ENCODE results near the gene OR6Q1. TPM values are rescaled to one million over a fixed set of nuclear protein-coding genes. Genes with fewer than 3 reads are reported as not detected.

The OR6Q1 gene
- not detected in 2 replicates for total RNA-seq
- not detected in 2 replicates for polyA plus RNA-seq
- not detected in 2 replicates for polyA plus RNA-seq (2012)
- not detected in 2 replicates for polyA minus RNA-seq (ENCODE audit: low replicate concordance)

GRCh38 chr11:58030653-58031052 is at the start of gene OR6Q1:
Gene OR6Q1, plus strand, starts transcription at chr11:58030953. Its CDS starts 0 bp downstream, at chr11:58030953.
- H4K20me1 ChIP-seq (ENCODE audit: control insufficient read depth, extremely low read depth, insufficient read depth, low read length), result no peaks in the 10 kb centered on the region
- no peak within 1 kb of the TSS for H3K4me2 ChIP-seq (ENCODE audit: extremely low read depth, insufficient read depth, low read length)
- no peak for TF ChIP-seq CTCF (conservative IDR thresholded peaks at IDR 0.05 in 1 of 2, IDR thresholded peaks at IDR 0.05 in 1 of 2; ENCODE audit: low read depth in 1 of 2, low read length in 2 of 2)
- TF ChIP-seq EZH2 (IDR thresholded peaks at IDR 0.05; ENCODE audit: low read length, missing control alignments), result no peak
- no peaks in the 10 kb centered on the region for H3K9me3 ChIP-seq (ENCODE audit: control insufficient read depth, insufficient read depth, low read depth, low read length)
- H3K27me3 ChIP-seq (ENCODE audit: control insufficient read depth, insufficient read depth, low read length), result no peaks in the 10 kb centered on the region
- DNase-seq (ENCODE audit: low read depth in 2 of 2), result no peak
- no peak within 1 kb of the TSS for H2AFZ ChIP-seq (ENCODE audit: low read length)
- peaks cover 15% of the 10 kb centered on the region for H3K4me1 ChIP-seq (ENCODE audit: control insufficient read depth, extremely low read depth, insufficient read depth, low read length)
- no peak within 1 kb of the TSS for H3K9ac ChIP-seq (ENCODE audit: insufficient read depth, low read length)
- H3K36me3 ChIP-seq (ENCODE audit: control insufficient read depth, insufficient read depth, low read length), result no peaks in the 10 kb centered on the region
- no peak within 1 kb of the TSS for H3K27ac ChIP-seq (ENCODE audit: insufficient read depth, low read length)
- H3K79me2 ChIP-seq (ENCODE audit: control insufficient read depth, insufficient read depth, low read length), result no peaks in the 10 kb centered on the region
- no peak within 1 kb of the TSS for H3K4me3 ChIP-seq (replicated peaks in 1 of 4; ENCODE audit: control extremely low read depth in 1 of 4, insufficient read depth in 1 of 4, low read depth in 3 of 4, low read length in 4 of 4)

DNA sequence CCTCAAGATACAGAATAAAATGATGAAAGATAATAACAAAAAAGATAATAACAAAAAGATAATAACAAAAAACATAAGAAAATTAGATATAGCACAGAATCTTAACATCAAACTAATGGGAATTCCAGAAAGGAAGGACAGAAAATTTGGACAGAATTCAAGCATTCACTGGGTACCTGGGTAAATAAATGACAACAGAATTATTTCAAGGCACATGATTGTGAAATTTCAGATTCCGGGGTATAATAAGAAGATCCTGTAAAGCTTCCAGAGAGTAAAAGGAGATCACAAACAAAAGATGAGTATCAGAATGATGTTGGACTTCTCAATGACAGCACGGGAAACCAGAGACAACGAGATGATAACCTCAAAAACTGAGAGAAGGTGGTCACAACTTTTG is 49.2 kb upstream of the OR6Q1 start:
- no peaks in the 10 kb centered on the region for H3K36me3 ChIP-seq (ENCODE audit: control insufficient read depth, insufficient read depth, low read length)
- TF ChIP-seq CTCF (conservative IDR thresholded peaks at IDR 0.05 in 1 of 2, IDR thresholded peaks at IDR 0.05 in 1 of 2; ENCODE audit: low read depth in 1 of 2, low read length in 2 of 2), result no peak
- no peak for TF ChIP-seq EZH2 (IDR thresholded peaks at IDR 0.05; ENCODE audit: low read length, missing control alignments)
- no peak overlapping the region for H3K9ac ChIP-seq (ENCODE audit: insufficient read depth, low read length)

DNA sequence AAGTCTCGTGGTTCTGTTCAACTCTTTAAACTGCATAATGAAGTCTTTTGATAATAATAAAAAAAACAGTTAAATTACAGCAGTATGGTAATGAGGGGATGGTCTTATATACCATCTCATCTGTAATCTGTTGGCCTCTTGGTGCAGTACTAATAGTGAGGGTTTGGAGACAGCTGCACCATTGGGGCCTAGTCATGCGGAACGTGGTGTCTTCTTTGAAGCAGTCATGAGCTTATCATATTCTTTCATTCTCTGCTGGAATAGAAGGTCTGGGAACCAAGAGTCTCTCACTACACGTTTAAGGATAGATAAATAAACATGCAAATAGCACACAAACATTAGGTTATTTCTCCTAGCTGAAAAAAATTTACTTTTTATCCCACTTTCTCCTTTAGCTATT is 48.0 kb upstream of the OR6Q1 start:
- no peaks in the 10 kb centered on the region for H3K9me3 ChIP-seq (ENCODE audit: control insufficient read depth, insufficient read depth, low read depth, low read length)
- no peaks in the 10 kb centered on the region for H3K79me2 ChIP-seq (ENCODE audit: control insufficient read depth, insufficient read depth, low read length)
- H3K4me3 ChIP-seq (replicated peaks in 1 of 4; ENCODE audit: control extremely low read depth in 1 of 4, insufficient read depth in 1 of 4, low read depth in 3 of 4, low read length in 4 of 4), result no peak overlapping the region
- no peaks in the 10 kb centered on the region for H3K36me3 ChIP-seq (ENCODE audit: control insufficient read depth, insufficient read depth, low read length)
- H3K4me1 ChIP-seq (ENCODE audit: control insufficient read depth, extremely low read depth, insufficient read depth, low read length), result no peaks in the 10 kb centered on the region
- no peak for DNase-seq (ENCODE audit: low read depth in 2 of 2)
- no peak overlapping the region for H3K4me2 ChIP-seq (ENCODE audit: extremely low read depth, insufficient read depth, low read length)
- TF ChIP-seq EZH2 (IDR thresholded peaks at IDR 0.05; ENCODE audit: low read length, missing control alignments), result no peak
- no peak for TF ChIP-seq CTCF (conservative IDR thresholded peaks at IDR 0.05 in 1 of 2, IDR thresholded peaks at IDR 0.05 in 1 of 2; ENCODE audit: low read depth in 1 of 2, low read length in 2 of 2)
- H2AFZ ChIP-seq (ENCODE audit: low read length), result no peak overlapping the region
- H4K20me1 ChIP-seq (ENCODE audit: control insufficient read depth, extremely low read depth, insufficient read depth, low read length), result no peaks in the 10 kb centered on the region
- H3K27me3 ChIP-seq (ENCODE audit: control insufficient read depth, insufficient read depth, low read length), result no peaks in the 10 kb centered on the region
- no peak overlapping the region for H3K9ac ChIP-seq (ENCODE audit: insufficient read depth, low read length)
- no peak overlapping the region for H3K27ac ChIP-seq (ENCODE audit: insufficient read depth, low read length)

More for the DNA sequence above, 49.2 kb upstream of the OR6Q1 start:
- Histone ChIP-seq H3K9me3 (ENCODE audit: control insufficient read depth, insufficient read depth, low read depth, low read length) (no peaks in the 10 kb centered on the region), H3K27me3 (ENCODE audit: control insufficient read depth, insufficient read depth, low read length) (no peaks in the 10 kb centered on the region), H3K4me3 (replicated peaks in 1 of 4; ENCODE audit: control extremely low read depth in 1 of 4, insufficient read depth in 1 of 4, low read depth in 3 of 4, low read length in 4 of 4) (no peak overlapping the region), H2AFZ (ENCODE audit: low read length) (no peak overlapping the region), H3K79me2 (ENCODE audit: control insufficient read depth, insufficient read depth, low read length) (no peaks in the 10 kb centered on the region), H4K20me1 (ENCODE audit: control insufficient read depth, extremely low read depth, insufficient read depth, low read length) (no peaks in the 10 kb centered on the region), H3K4me2 (ENCODE audit: extremely low read depth, insufficient read depth, low read length) (no peak overlapping the region), H3K27ac (ENCODE audit: insufficient read depth, low read length) (no peak overlapping the region), H3K4me1 (ENCODE audit: control insufficient read depth, extremely low read depth, insufficient read depth, low read length) (no peaks in the 10 kb centered on the region)
- DNase-seq (ENCODE audit: low read depth in 2 of 2), result no peak
